SJSA1 (cell line): ENCODE data around the gene KLHL11. TPM values are rescaled to one million over a fixed set of nuclear protein-coding genes. Genes with fewer than 3 reads are reported as not detected.
A peak's percentile ranks its signal among the peaks of the same experiment; 100 is the strongest.
"Not testable (repeated sequence)": the region's sequence is repeated elsewhere in the genome, so short reads cannot be mapped to it uniquely, and the experiment has no call there.

Source experiments
- DNase-seq, 2 experiments: peaks; one replicate each; pipeline ENCODE4 v3.0.0-alpha.2; 2015 to 2020; ENCODE audit warnings: low spot score in 2 of 2, low read depth in 1 of 2
- H3K27ac ChIP-seq: fragments of 250-450 bp; sonication (Bioruptor Pico); 2 replicates; pipeline ENCODE4 v1.5.1; 2020; ENCODE audit warnings: mild to moderate bottlenecking, moderate library complexity
- H3K27me3 ChIP-seq: fragments of 250-450 bp; sonication (Bioruptor Pico); replicated peaks from 2 replicates; pipeline ENCODE4 v1.5.1; 2020; ENCODE audit warnings: mild to moderate bottlenecking, moderate library complexity
- H3K36me3 ChIP-seq: fragments of 250-450 bp; sonication (Bioruptor Pico); 2 replicates; pipeline ENCODE4 v1.5.1; 2020; ENCODE audit warnings: mild to moderate bottlenecking
- H3K4me1 ChIP-seq: fragments of 250-450 bp; sonication (Bioruptor Pico); replicated peaks from 2 replicates; pipeline ENCODE4 v1.6.1; 2021; ENCODE audit warnings: mild to moderate bottlenecking
- H3K4me3 ChIP-seq: fragments of 250-450 bp; sonication (Bioruptor Pico); 2 replicates; pipeline ENCODE4 v1.5.1; 2020; ENCODE audit warnings: mild to moderate bottlenecking
- H3K9me3 ChIP-seq: fragments of 250-450 bp; sonication (Bioruptor Pico); replicated peaks from 2 replicates; pipeline ENCODE4 v1.5.1; 2020; ENCODE audit warnings: mild to moderate bottlenecking
- total RNA-seq: library from RNA; depleted of rRNA; stranded (reverse); fragments of >200 nt; shearing (Covaris generic); gene quantifications from 2 replicates; pipeline ENCODE4 v1.2.3, GENCODE V29; 2014

Gene KLHL11
- total RNA-seq, 1 experiment from 2014 or later, result 27.4 TPM

DNA sequence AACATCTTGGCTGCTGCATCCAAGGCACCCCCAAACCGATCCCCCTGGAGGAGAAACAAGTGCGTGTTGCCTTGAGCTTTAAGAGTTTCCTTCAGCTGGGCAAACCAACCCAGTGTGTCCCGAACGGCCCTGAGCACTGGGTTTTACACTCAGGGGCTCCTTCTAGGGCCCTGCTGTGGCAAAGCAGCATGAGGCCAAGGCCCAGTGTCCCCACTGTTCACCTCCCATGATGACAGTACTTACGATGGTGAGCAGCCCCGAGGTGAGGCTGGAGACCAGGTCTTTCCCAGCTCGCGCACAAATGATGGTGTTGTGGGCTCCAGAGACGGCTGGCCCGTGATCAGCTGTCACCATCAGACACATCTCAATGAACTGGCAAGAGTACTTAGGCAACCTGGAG lies 6.6 kb upstream of the KLHL11 start:
- no peak for DNase-seq
- H3K4me1 ChIP-seq, result no peaks in the 10 kb centered on the region
- H3K27me3 ChIP-seq, result no peaks in the 10 kb centered on the region
- no peak overlapping the region for H3K27ac ChIP-seq
- peaks cover 68% of the 10 kb centered on the region for H3K36me3 ChIP-seq
- H3K9me3 ChIP-seq, result no peaks in the 10 kb centered on the region
- H3K4me3 ChIP-seq, result no peak overlapping the region

- Histone ChIP-seq H3K27me3 (no peaks in the 10 kb centered on the region), H3K4me3 (no peak overlapping the region), H3K36me3 (peaks cover 70% of the 10 kb centered on the region), H3K27ac (no peak overlapping the region), H3K4me1 (peaks cover under 1% of the 10 kb centered on the region; the same call in 1 of the 2 replicates), H3K9me3 (no peaks in the 10 kb centered on the region)
- no peak for DNase-seq
Observed at GRCh38 chr17:41870627-41871026, 5.4 kb upstream of the KLHL11 start.

- Histone ChIP-seq H3K4me3 (no peak overlapping the region), H3K27me3 (no peaks in the 10 kb centered on the region), H3K4me1 (peaks cover 3% of the 10 kb centered on the region; the same call in 1 of the 2 replicates), H3K36me3 (peaks cover 71% of the 10 kb centered on the region), H3K9me3 (no peaks in the 10 kb centered on the region), H3K27ac (no peak overlapping the region)
- DNase-seq, result no peak
Observed at GRCh38 chr17:41870097-41870496, 4.9 kb upstream of the KLHL11 start.

DNA sequence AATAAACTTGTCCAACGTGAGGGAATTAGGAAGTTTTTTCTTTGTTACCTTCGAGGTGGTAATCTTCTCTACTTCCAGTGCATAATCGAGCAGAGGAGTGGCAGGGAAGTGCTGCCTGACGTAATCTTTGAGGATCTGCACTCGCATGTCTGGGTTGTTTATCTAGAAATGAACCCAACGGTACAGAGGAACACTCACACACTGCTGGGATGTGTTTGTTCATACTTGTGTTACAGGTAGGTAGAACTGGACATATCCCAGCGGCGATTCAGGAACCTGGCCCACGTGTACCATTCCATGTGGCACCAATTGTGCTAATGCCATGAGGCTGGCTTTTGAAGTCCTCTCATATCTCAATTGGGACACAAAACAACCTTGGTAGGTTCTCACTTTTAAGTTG lies 4.2 kb upstream of the KLHL11 start:
- no peak for DNase-seq
- Histone ChIP-seq H3K9me3 (no peaks in the 10 kb centered on the region), H3K27me3 (no peaks in the 10 kb centered on the region), H3K27ac (no peak overlapping the region), H3K4me3 (no peak overlapping the region), H3K36me3 (peaks cover 75% of the 10 kb centered on the region), H3K4me1 (peaks cover 3% of the 10 kb centered on the region; the same call in 1 of the 2 replicates)

GRCh38 chr17:41868568-41868967 lies 3.3 kb upstream of the KLHL11 start:
- no peak for DNase-seq
- Histone ChIP-seq H3K36me3 (peaks cover 68% of the 10 kb centered on the region), H3K27ac (no peak overlapping the region), H3K9me3 (no peaks in the 10 kb centered on the region), H3K27me3 (no peaks in the 10 kb centered on the region), H3K4me1 (peaks cover 11% of the 10 kb centered on the region), H3K4me3 (no peak overlapping the region)

DNA sequence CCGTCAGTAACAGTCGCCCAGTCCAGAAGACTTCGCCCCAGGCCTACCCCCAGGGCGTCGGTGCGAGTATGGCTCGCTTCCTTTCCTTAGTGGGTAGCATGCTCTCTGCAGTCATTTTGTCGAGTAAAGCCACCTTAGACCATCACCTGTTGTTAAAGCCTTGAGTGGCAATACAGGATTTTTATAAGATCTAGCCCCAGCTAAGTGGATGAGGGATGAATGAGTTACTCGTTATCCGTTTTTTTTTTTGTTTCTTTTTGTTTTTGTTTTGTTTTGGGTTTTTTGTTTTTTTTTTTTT lies 322 bp upstream of the KLHL11 start:
- Histone ChIP-seq H3K27ac (no peak overlapping the region), H3K4me1 (peaks cover 13% of the 10 kb centered on the region), H3K9me3 (no peaks in the 10 kb centered on the region), H3K27me3 (no peaks in the 10 kb centered on the region), H3K36me3 (peaks cover 39% of the 10 kb centered on the region), H3K4me3 (peak overlapping the region; percentile 81)
- DNase-seq, result no peak

- H3K27ac ChIP-seq, result no peak overlapping the region
- no peaks in the 10 kb centered on the region for H3K27me3 ChIP-seq
- no peaks in the 10 kb centered on the region for H3K9me3 ChIP-seq
- no peak for DNase-seq
- peak overlapping the region; percentile 81 for H3K4me3 ChIP-seq
- peaks cover 13% of the 10 kb centered on the region for H3K4me1 ChIP-seq
- H3K36me3 ChIP-seq, result peaks cover 29% of the 10 kb centered on the region
Observed at GRCh38 chr17:41864498-41864835, 756 bp downstream of the KLHL11 start.

GRCh38 chr17:41863074-41863848 lies 2.0 kb downstream of the KLHL11 start:
- H3K36me3 ChIP-seq, result peaks cover 22% of the 10 kb centered on the region
- H3K27me3 ChIP-seq, result no peaks in the 10 kb centered on the region
- peaks cover 13% of the 10 kb centered on the region for H3K4me1 ChIP-seq
- H3K27ac ChIP-seq, result no peak overlapping the region
- DNase-seq, result no peak
- no peaks in the 10 kb centered on the region for H3K9me3 ChIP-seq
- peak overlapping the region; percentile 81 for H3K4me3 ChIP-seq

DNA sequence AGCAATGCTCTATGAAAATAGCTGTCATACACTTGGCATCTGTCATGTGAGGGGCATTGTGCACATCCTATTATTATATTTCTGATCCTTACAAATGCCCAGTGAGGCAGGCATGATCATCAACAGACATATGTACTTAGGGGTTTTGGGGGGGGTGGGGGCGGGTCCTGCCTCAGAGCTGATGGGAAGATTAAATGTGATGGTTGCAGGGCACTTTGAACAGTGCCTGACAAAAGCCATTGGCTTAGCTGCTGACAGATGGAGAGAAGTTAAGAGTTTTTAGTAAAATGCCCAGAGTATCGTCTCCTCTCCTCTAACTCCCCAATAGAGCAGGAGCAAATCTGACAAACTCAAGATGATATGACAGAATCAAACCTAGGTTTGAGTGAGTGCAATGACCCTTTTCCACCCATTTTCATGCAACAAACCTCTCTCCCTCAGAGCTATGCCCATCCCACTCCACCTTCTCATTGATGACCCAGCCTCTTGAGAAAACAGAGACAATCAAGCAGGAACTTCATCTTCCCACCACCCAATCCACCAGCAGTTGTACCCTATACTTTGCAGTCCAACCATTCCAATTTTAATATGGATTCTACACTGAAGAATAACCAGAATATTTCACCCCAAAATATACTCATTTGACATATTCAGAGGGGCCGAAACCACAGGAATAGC lies 4.8 kb downstream of the KLHL11 start:
- no peak for DNase-seq
- Histone ChIP-seq H3K4me3 (no peak overlapping the region), H3K27ac (no peak overlapping the region), H3K4me1 (peaks cover 11% of the 10 kb centered on the region), H3K9me3 (no peaks in the 10 kb centered on the region), H3K27me3 (no peaks in the 10 kb centered on the region), H3K36me3 (peaks cover 7% of the 10 kb centered on the region)

- H3K9me3 ChIP-seq, H3K4me1 ChIP-seq, H3K27me3 ChIP-seq, DNase-seq, H3K27ac ChIP-seq, H3K4me3 ChIP-seq: not testable (repeated sequence)
- peaks cover 38% of the 10 kb centered on the region for H3K36me3 ChIP-seq
Observed at GRCh38 chr17:41851382-41851781, 13.8 kb downstream of the KLHL11 start.

- no peak for DNase-seq
- Histone ChIP-seq H3K4me3 (no peak overlapping the region), H3K27me3 (no peaks in the 10 kb centered on the region), H3K36me3 (peaks cover 31% of the 10 kb centered on the region), H3K9me3 (0 out of 2 replicates have a peak, but pooled peaks cover 1% of the 10 kb centered on the region), H3K27ac (no peak overlapping the region), H3K4me1 (no peaks in the 10 kb centered on the region)
Observed at GRCh38 chr17:41849251-41849990, 15.8 kb downstream of the KLHL11 start.

DNA sequence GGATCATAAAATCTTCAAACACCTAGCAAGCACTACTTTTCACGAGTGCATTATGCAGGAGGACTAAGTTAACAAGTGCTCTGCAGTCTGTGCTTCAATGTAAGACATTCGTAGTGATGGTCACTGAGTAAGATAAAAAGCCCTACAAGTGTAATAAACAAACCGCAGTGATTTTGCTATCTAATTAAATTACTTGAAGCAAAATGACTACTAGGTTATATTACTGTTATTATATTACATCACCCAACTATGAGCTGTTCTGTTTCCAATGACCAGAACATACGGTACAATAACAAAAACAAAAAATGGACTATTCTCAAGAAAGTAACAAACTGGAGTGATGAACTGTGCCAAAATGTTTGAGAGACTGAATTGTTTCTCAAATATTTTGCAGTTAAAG lies 16.4 kb downstream of the KLHL11 start:
- peaks cover 24% of the 10 kb centered on the region for H3K36me3 ChIP-seq
- no peaks in the 10 kb centered on the region for H3K4me1 ChIP-seq
- H3K4me3 ChIP-seq, result no peak overlapping the region
- H3K27ac ChIP-seq, result no peak overlapping the region
- no peaks in the 10 kb centered on the region for H3K9me3 ChIP-seq
- DNase-seq, result no peak
- no peaks in the 10 kb centered on the region for H3K27me3 ChIP-seq

DNA sequence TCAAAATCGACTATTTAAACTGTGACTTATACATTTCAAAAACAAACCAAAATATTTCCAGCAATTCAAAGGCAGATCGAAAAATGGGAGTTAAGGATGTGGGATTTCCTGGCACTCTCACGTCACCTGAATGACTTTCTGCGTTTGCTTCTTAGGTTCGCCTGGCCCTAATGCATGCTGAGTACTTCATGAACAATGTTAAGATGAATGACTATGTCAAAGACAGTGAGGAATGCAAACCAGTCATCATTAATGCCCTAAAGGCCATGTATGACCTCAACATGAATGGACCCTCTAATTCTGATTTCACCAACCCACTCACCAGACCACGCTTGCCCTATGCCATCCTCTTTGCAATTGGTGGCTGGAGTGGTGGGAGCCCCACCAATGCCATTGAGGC lies 20.3 kb downstream of the KLHL11 start:
- H3K36me3 ChIP-seq, result 0 out of 2 replicates have a peak, but pooled peaks cover 10% of the 10 kb centered on the region
- H3K27me3 ChIP-seq, result no peaks in the 10 kb centered on the region
- H3K4me3 ChIP-seq, result no peak overlapping the region
- no peaks in the 10 kb centered on the region for H3K4me1 ChIP-seq
- DNase-seq, result no peak
- H3K27ac ChIP-seq, result no peak overlapping the region
- no peaks in the 10 kb centered on the region for H3K9me3 ChIP-seq

GRCh38 chr17:41840781-41841180 lies 24.4 kb downstream of the KLHL11 start:
- not testable (repeated sequence) for DNase-seq, H3K4me1 ChIP-seq, H3K4me3 ChIP-seq, H3K36me3 ChIP-seq, H3K27me3 ChIP-seq, H3K27ac ChIP-seq, H3K9me3 ChIP-seq
